NCI-H446 (cell line): Measurements from ENCODE around the gene TMEM41B.
"Not testable (repeated sequence)": the region's sequence is repeated elsewhere in the genome, so short reads cannot be mapped to it uniquely, and the experiment has no call there.

Source experiments
- DNase-seq, 2 experiments: peaks; one replicate each; lab custom pipeline; 2025; lab: John Stamatoyannopoulos, UW

Gene TMEM41B

GRCh38 chr11:9259981-9260837, 54.2 kb downstream of the TMEM41B start:
- DNase-seq: no peak

GRCh38 chr11:9258279-9258678, 56.1 kb downstream of the TMEM41B start:
- not testable (repeated sequence) for DNase-seq

GRCh38 chr11:9254416-9254815, 60.0 kb downstream of the TMEM41B start:
- no peak for DNase-seq

- DNase-seq: no peak
Measured at GRCh38 chr11:9253086-9253485, 61.3 kb downstream of the TMEM41B start.

- DNase-seq: peak in 1 of 2 experiments; percentile 32
Measured at GRCh38 chr11:9251311-9251710, 63.1 kb downstream of the TMEM41B start.

- no peak for DNase-seq
Measured at GRCh38 chr11:9250139-9250582, 64.2 kb downstream of the TMEM41B start.

- no peak for DNase-seq
Measured at GRCh38 chr11:9249252-9249651, 65.1 kb downstream of the TMEM41B start.

GRCh38 chr11:9247863-9248262, 66.5 kb downstream of the TMEM41B start:
- DNase-seq: no peak

GRCh38 chr11:9236242-9236641, 78.2 kb downstream of the TMEM41B start:
- not testable (repeated sequence) for DNase-seq

- no peak for DNase-seq
Measured at GRCh38 chr11:9232482-9232881, 81.9 kb downstream of the TMEM41B start.

- DNase-seq: peak in 1 of 2 experiments; percentile 23
Measured at GRCh38 chr11:9231848-9232177, 82.6 kb downstream of the TMEM41B start.
